Body of pancreas (tissue), 4 donors: ENCODE measurements around the gene TTLL5.

Experiments
- POLR2A ChIP-seq, 3 donors: fragments of 450-650 bp; IDR thresholded peaks; one replicate each; pipeline ENCODE4 v1.6.1; 2016; ENCODE audit warnings: antibody characterized with exemption in 3 of 3, mild to moderate bottlenecking in 2 of 3
- TF ChIP-seq, protein P1 (sequence below), 7 experiments: fragments of 450-650 bp in 4 of 7; fragments of 200-600 bp in 3 of 7; sonication (generic) in 3 of 7; IDR thresholded peaks; one replicate each; pipeline ENCODE4 v1.5.1; 2016 to 2019; ENCODE audit warnings: antibody characterized with exemption in 7 of 7

DNA sequence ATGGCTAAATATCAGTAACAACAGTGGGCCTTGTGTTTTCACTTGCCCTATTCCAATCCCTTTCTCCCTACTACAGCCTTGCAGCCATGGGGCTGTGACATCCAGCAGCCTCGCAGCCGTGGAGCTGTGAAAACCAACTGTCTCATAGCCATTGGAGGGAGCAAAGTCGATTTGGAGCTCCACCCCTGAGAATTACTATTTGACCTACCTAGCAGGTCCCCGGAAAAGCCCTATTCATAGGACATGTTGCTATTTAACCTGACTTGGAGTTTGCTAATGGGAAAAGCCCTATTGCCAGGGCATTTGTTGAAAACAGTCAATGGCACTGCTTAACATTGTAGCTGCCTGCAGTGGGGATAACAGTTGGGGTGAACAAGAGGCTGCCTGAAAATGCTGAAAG, 33.6 kb upstream of the TTLL5 start:
- TF ChIP-seq, protein P1, sequence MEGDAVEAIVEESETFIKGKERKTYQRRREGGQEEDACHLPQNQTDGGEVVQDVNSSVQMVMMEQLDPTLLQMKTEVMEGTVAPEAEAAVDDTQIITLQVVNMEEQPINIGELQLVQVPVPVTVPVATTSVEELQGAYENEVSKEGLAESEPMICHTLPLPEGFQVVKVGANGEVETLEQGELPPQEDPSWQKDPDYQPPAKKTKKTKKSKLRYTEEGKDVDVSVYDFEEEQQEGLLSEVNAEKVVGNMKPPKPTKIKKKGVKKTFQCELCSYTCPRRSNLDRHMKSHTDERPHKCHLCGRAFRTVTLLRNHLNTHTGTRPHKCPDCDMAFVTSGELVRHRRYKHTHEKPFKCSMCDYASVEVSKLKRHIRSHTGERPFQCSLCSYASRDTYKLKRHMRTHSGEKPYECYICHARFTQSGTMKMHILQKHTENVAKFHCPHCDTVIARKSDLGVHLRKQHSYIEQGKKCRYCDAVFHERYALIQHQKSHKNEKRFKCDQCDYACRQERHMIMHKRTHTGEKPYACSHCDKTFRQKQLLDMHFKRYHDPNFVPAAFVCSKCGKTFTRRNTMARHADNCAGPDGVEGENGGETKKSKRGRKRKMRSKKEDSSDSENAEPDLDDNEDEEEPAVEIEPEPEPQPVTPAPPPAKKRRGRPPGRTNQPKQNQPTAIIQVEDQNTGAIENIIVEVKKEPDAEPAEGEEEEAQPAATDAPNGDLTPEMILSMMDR (IDR thresholded peaks at IDR 0.05): no peak
- TF ChIP-seq POLR2A (IDR thresholded peaks at IDR 0.05): no peak
